Prostate gland (tissue), 2 donors: ENCODE data around the gene G2E3. TPM values are rescaled to one million over a fixed set of nuclear protein-coding genes. Genes with fewer than 3 reads are reported as not detected.
"Not testable (repeated sequence)": the region's sequence is repeated elsewhere in the genome, so short reads cannot be mapped to it uniquely, and the experiment has no call there.

Source experiments
- DNase-seq: peaks from one replicate; pipeline ENCODE4 v3.0.0-alpha.2; 2019; ENCODE audit warnings: low spot score
- H3K27ac ChIP-seq, 2 donors: fragments of 200-600 bp; sonication (generic); 2 replicates each; pipeline ENCODE4 v1.5.1; 2017 to 2019
- H3K27me3 ChIP-seq: fragments of 200-600 bp; sonication (generic); replicated peaks from 2 replicates; pipeline ENCODE4 v1.5.1; 2019; ENCODE audit not compliant: insufficient read depth
- H3K36me3 ChIP-seq, 2 donors: fragments of 200-600 bp; sonication (generic); 1 replicate in 1 of 2; 2 replicates in 1 of 2; pipeline versions ENCODE4 v1.5.1 to v1.8.1; 2017 to 2019
- H3K4me1 ChIP-seq: fragments of 200-600 bp; sonication (generic); replicated peaks from 2 replicates; pipeline ENCODE4 v1.5.1; 2019
- H3K4me3 ChIP-seq, 2 donors: fragments of 200-600 bp; sonication (generic); 2 replicates each; pipeline ENCODE4 v1.5.1; 2017 to 2019
- H3K9me3 ChIP-seq: fragments of 200-600 bp; sonication (generic); 2 replicates; pipeline ENCODE4 v1.5.1; 2017
- POLR2A ChIP-seq: fragments of 450-650 bp; IDR thresholded peaks from one replicate; pipeline ENCODE4 v1.6.1; 2016; ENCODE audit warnings: antibody characterized with exemption, mild to moderate bottlenecking
- POLR2AphosphoS5 ChIP-seq: sonication (generic); formaldehyde crosslinking; IDR thresholded peaks from one replicate; pipeline ENCODE4 v1.6.1; 2017; ENCODE audit warnings: antibody characterized with exemption
- WGBS: methylation state at CpG from one replicate; pipeline ENCODE4 v1.1.5; 2018; 5-methylcytosine and 5-hydroxymethylcytosine counted together
- intact Hi-C: fragments of 100-400 bp; cut with DNase I; formaldehyde crosslinking; loops from one replicate; pipeline ENCODE4 v1.14.2; 2022
- total RNA-seq, 2 donors: library from RNA; depleted of rRNA; stranded (reverse); fragments of >200 nt; gene quantifications; one replicate each; pipeline ENCODE4 v1.1.0, GENCODE V29; 2016
- TF ChIP-seq, protein P1 (sequence below), 4 experiments: fragments of 200-600 bp in 2 of 4; fragments of 450-650 bp in 2 of 4; sonication (generic) in 2 of 4; IDR thresholded peaks; 1 replicate in 3 of 4; 2 replicates in 1 of 4; pipeline ENCODE4 v1.5.1; 2016 to 2019; ENCODE audit warnings: antibody characterized with exemption in 4 of 4, mild to moderate bottlenecking in 2 of 4, moderate library complexity in 2 of 4

G2E3 gene
- total RNA-seq, 2 donors from 2014 or later = 10.4 to 11.6 TPM

DNA sequence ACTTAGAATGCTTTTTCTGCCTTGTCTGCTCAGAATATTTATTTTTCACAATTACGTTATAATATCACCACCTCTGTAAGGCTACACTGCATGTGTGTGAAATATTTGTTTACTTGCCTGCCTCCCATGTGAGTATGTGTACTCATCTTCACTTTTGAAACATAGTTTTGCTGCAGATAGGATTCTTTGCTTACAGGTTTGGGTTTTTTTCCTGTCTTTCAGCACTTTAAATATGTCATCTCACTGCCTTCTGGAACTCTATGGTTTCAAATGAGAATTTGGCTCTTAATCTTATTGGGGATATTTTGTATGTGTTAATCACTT, 10.9 kb downstream of the G2E3 start:
- H3K9me3 ChIP-seq = no peaks in the 10 kb centered on the region
- 85% methylated on average over 1 of the region's 1 CpG for WGBS
- no peaks in the 10 kb centered on the region for H3K4me1 ChIP-seq
- H3K27me3 ChIP-seq = no peaks in the 10 kb centered on the region
- no peak overlapping the region for H3K4me3 ChIP-seq
- TF ChIP-seq POLR2A (no peak), POLR2AphosphoS5 (no peak)
- TF ChIP-seq, protein P1, sequence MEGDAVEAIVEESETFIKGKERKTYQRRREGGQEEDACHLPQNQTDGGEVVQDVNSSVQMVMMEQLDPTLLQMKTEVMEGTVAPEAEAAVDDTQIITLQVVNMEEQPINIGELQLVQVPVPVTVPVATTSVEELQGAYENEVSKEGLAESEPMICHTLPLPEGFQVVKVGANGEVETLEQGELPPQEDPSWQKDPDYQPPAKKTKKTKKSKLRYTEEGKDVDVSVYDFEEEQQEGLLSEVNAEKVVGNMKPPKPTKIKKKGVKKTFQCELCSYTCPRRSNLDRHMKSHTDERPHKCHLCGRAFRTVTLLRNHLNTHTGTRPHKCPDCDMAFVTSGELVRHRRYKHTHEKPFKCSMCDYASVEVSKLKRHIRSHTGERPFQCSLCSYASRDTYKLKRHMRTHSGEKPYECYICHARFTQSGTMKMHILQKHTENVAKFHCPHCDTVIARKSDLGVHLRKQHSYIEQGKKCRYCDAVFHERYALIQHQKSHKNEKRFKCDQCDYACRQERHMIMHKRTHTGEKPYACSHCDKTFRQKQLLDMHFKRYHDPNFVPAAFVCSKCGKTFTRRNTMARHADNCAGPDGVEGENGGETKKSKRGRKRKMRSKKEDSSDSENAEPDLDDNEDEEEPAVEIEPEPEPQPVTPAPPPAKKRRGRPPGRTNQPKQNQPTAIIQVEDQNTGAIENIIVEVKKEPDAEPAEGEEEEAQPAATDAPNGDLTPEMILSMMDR (IDR thresholded peaks at IDR 0.05) = no peak
- DNase-seq = no peak
- H3K27ac ChIP-seq = no peak overlapping the region
- H3K36me3 ChIP-seq = no peaks in the 10 kb centered on the region
- intact Hi-C loops = no loop called here

DNA sequence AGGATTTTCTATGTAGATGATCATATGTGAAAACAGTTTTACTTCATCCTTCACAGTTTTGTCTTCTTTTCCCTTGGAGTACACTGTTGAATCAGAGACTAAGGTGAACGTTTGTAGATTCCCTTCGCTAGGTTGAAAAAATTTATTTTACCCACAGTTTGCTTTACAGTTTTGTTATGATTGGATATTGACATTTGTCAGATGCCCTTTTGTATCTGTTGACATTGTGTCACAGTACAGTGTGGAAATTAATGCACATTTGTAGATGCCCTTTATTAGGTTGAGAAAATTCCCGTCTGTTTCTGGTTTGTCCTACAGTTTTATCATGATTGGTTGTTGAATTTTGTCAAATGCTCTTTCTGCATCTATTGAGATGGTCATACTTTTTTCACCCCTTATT, 13.3 kb downstream of the G2E3 start:
- DNase-seq = no peak
- Histone ChIP-seq H3K27ac (no peak overlapping the region), H3K4me1 (no peaks in the 10 kb centered on the region), H3K9me3 (no peaks in the 10 kb centered on the region), H3K36me3 (no peaks in the 10 kb centered on the region), H3K27me3 (no peaks in the 10 kb centered on the region), H3K4me3 (no peak overlapping the region)
- TF ChIP-seq POLR2A (no peak), POLR2AphosphoS5 (no peak)
- TF ChIP-seq, protein P1 (IDR thresholded peaks at IDR 0.05) = no peak
- 90% methylated on average over 3 of the region's 3 CpGs for WGBS
- intact Hi-C loops = no loop called here

- intact Hi-C loops = no loop called here
- Histone ChIP-seq H3K27me3 (no peaks in the 10 kb centered on the region), H3K9me3 (no peaks in the 10 kb centered on the region), H3K27ac (no peak overlapping the region), H3K4me3 (no peak overlapping the region), H3K36me3 (no peaks in the 10 kb centered on the region), H3K4me1 (no peaks in the 10 kb centered on the region)
- DNase-seq = no peak
- TF ChIP-seq, protein P1 (IDR thresholded peaks at IDR 0.05) = no peak
- TF ChIP-seq POLR2AphosphoS5 (no peak), POLR2A (no peak)
- 95% methylated on average over 1 of the region's 1 CpG for WGBS
These were observed 13.8 kb downstream of the G2E3 start for GRCh38 chr14:30572771-30573170.

DNA sequence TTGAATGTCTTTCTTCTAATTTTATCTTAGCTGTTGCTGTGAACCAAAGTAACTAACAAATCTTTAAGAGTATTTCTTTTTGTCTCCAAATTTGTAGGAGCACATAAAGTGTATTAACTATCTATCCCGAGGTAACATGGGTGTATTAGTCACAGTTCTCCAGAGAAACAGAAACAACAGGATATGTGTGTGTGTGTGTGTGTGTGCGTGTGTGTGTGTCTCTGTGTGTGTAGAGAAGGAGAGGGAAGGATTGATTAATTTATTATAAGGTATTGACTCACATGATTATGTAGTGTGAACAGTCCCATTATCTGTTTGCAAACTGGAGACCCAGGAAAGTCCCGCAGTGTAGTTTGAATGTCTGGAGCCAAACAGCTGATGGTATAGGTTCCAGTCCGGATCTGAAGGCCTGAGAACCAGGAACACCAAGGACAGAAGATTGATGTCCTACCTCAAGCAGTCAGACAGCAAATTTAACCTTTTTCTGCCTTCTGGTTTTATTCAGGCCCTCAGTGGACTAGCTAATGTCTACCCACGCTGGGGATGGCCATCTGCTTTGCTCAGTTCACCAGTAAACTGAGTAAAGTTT, 14.4 kb downstream of the G2E3 start:
- intact Hi-C loops = no loop called here
- no peak overlapping the region for H3K4me3 ChIP-seq

DNA sequence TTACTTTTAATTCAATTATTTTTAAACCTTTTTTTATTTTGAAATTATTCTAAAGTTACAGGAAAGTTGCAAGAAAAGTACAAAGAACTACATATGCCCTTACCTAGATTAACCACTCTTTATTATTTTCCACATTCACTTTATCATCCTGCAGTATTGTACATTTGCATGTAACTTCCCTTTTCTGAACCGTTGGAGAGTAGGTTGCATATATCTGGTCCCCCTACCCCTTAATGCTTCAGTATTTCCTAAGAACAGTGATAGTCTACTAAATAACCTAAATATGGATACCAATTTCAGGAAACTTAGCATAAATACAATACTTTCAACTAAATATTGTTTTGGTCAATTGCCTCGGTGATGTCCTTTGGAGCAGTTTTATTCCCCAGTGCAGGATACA, 15.0 kb downstream of the G2E3 start:
- H3K36me3 ChIP-seq = no peaks in the 10 kb centered on the region
- no peaks in the 10 kb centered on the region for H3K4me1 ChIP-seq
- H3K4me3 ChIP-seq = no peak overlapping the region
- H3K27me3 ChIP-seq = no peaks in the 10 kb centered on the region
- 88% methylated on average over 2 of the region's 2 CpGs for WGBS
- no peak overlapping the region for H3K27ac ChIP-seq
- TF ChIP-seq POLR2A = no peak
- H3K9me3 ChIP-seq = no peaks in the 10 kb centered on the region
- no peak for DNase-seq
- intact Hi-C loops = no loop called here

More for the DNA sequence above, 14.4 kb downstream of the G2E3 start:
- DNase-seq = no peak
- Histone ChIP-seq H3K4me1 (no peaks in the 10 kb centered on the region), H3K27me3 (no peaks in the 10 kb centered on the region), H3K36me3 (no peaks in the 10 kb centered on the region), H3K9me3 (no peaks in the 10 kb centered on the region), H3K27ac (no peak overlapping the region)
- TF ChIP-seq POLR2AphosphoS5 (no peak), POLR2A (no peak)
- TF ChIP-seq, protein P1 (IDR thresholded peaks at IDR 0.05) = no peak
- WGBS = 90% methylated on average over 5 of the region's 5 CpGs

DNA sequence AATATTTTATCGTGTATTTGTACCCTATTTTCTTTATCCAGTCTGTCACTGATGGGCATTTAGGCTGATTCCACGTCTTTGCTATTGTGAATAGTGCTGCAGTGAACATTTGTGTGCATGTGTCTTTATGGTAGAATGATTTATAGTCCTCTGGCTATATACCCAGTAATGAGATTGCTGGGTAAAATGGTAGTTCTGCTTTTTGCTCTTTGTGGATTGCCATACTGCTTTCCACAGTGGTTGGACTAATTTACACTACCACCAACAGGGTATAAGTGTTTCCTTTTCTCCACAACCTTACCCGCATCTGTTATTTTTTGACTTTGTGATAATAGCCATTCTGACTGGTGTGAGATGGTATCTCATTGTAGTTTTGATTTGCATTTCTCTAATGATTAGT, 15.8 kb downstream of the G2E3 start:
- H3K27ac ChIP-seq, intact Hi-C loops, H3K4me3 ChIP-seq, H3K27me3 ChIP-seq, DNase-seq, H3K9me3 ChIP-seq, H3K36me3 ChIP-seq, H3K4me1 ChIP-seq: not testable (repeated sequence)
- WGBS = 86% methylated on average over 3 of the region's 3 CpGs

DNA sequence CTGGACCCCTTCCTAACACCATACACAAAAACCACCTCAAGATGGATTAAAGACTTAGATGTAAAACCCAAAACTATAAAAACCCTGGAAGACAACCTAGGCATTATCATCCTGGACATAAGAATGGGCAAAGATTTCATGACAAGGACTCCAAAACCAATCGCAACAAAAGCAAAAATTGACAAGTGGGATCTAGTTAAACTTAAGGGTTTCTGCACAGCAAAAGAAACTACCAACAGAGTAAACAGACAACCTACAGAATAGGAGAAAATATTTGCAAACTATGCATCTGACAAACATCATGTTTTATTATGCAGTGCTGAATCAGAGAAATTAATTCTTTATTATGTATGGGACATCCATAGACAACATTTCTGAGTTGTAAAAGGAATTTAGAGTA, 17.4 kb downstream of the G2E3 start:
- H3K9me3 ChIP-seq, DNase-seq, H3K4me3 ChIP-seq, intact Hi-C loops, H3K27ac ChIP-seq, H3K4me1 ChIP-seq, H3K36me3 ChIP-seq, H3K27me3 ChIP-seq: not testable (repeated sequence)
- 98% methylated on average over 1 of the region's 1 CpG for WGBS
